H1 (cell line): ENCODE data around the gene NDST3. TPM values are rescaled to one million over a fixed set of nuclear protein-coding genes. Genes with fewer than 3 reads are reported as not detected.

ENCODE experiments used
- CTCF ChIA-PET: fragments of 300-600 bp; sonication (Branson Sonifier 250); formaldehyde crosslinking; loops from one replicate; lab custom pipeline; 2021; ENCODE audit not compliant: partially characterized antibody; lab: Charles Lee
- POLR2A ChIA-PET: fragments of 300-600 bp; sonication (Branson Sonifier 250); formaldehyde crosslinking; loops from one replicate; lab custom pipeline; 2021; ENCODE audit warnings: inconsistent platforms; ENCODE audit not compliant: partially characterized antibody; lab: Charles Lee
- DNase-seq, 2 experiments: peaks; one replicate each; pipeline versions ENCODE4 v3.0.0 to v3.0.0-alpha.2; 2010 to 2022; ENCODE audit warnings: low spot score in 2 of 2, low read depth in 1 of 2, mixed read lengths in 1 of 2
- FAIRE-seq: peaks from 2 replicates; lab custom pipeline; 2011; peaks lifted over from hg19 to GRCh38; lab: Jason Lieb, UNC
- H2AFZ ChIP-seq: 2 replicates; pipeline ENCODE4 v1.8.1; 2012; ENCODE audit warnings: low read length, inconsistent platforms
- H2AK5ac ChIP-seq: 2 replicates; pipeline ENCODE4 v1.6.1; 2013; ENCODE audit warnings: low read depth, low read length
- H2BK120ac ChIP-seq: replicated peaks from 2 replicates; pipeline ENCODE3; 2013; ENCODE audit warnings: low read depth, low read length, inconsistent platforms
- H2BK12ac ChIP-seq: 2 replicates; pipeline ENCODE4 v1.6.1; 2013; ENCODE audit warnings: low read depth, low read length
- H2BK15ac ChIP-seq: 2 replicates; pipeline ENCODE4 v1.6.1; 2013; ENCODE audit warnings: low read length
- H2BK20ac ChIP-seq: 2 replicates; pipeline ENCODE4 v1.6.1; 2013; ENCODE audit warnings: low read length
- H2BK5ac ChIP-seq: 2 replicates; pipeline ENCODE4 v1.6.1; 2013; ENCODE audit warnings: low read depth, low read length
- H3K14ac ChIP-seq: 2 replicates; pipeline ENCODE4 v1.6.1; 2013; ENCODE audit warnings: inconsistent platforms; ENCODE audit not compliant: insufficient read length
- H3K18ac ChIP-seq: 2 replicates; pipeline ENCODE4 v1.6.1; 2013; ENCODE audit warnings: low read length; ENCODE audit errors: extremely low read depth
- H3K23ac ChIP-seq: 2 replicates; pipeline ENCODE4 v1.6.1; 2013; ENCODE audit warnings: inconsistent platforms; ENCODE audit not compliant: insufficient read length
- H3K23me2 ChIP-seq: 2 replicates; pipeline ENCODE4 v1.6.1; 2013; ENCODE audit warnings: low read depth, low read length
- H3K27ac ChIP-seq: 2 replicates; pipeline ENCODE4 v1.6.1; 2011; ENCODE audit warnings: low read depth, low read length, inconsistent platforms
- H3K27me3 ChIP-seq, 4 experiments: replicated peaks in 1 of 4; 1 replicate in 1 of 4; 2 replicates in 3 of 4; pipeline versions ENCODE4 v1.6.1 to v1.8.1; 2011 to 2013; ENCODE audit warnings: low read length in 3 of 4, mild to moderate bottlenecking in 3 of 4, inconsistent platforms in 2 of 4, mixed read lengths in 2 of 4, moderate library complexity in 1 of 4; ENCODE audit not compliant: control insufficient read depth in 3 of 4, insufficient read depth in 3 of 4; ENCODE audit errors: extremely low read depth in 1 of 4
- H3K36me3 ChIP-seq, 4 experiments: 2 replicates each; pipeline versions ENCODE4 v1.6.1 to v1.8.1; 2011 to 2013; ENCODE audit warnings: mild to moderate bottlenecking in 4 of 4, low read length in 3 of 4, moderate library complexity in 2 of 4, control low read depth in 1 of 4, inconsistent platforms in 1 of 4; ENCODE audit not compliant: insufficient read depth in 4 of 4, control insufficient read depth in 2 of 4
- H3K4ac ChIP-seq: replicated peaks from 2 replicates; pipeline ENCODE3; 2013; ENCODE audit warnings: low read length, low read depth, mixed read lengths, inconsistent platforms; ENCODE audit not compliant: insufficient read length
- H3K4me1 ChIP-seq, 4 experiments: replicated peaks in 1 of 4; 1 replicate in 1 of 4; 2 replicates in 3 of 4; pipeline versions ENCODE4 v1.6.1 to v1.8.1; 2011 to 2013; ENCODE audit warnings: low read length in 3 of 4, inconsistent platforms in 2 of 4, mixed read lengths in 1 of 4; ENCODE audit not compliant: insufficient read depth in 4 of 4, control insufficient read depth in 3 of 4
- H3K4me2 ChIP-seq, 2 experiments: 2 replicates each; pipeline versions ENCODE4 v1.6.1 to v1.8.1; 2011 to 2013; ENCODE audit warnings: low read depth in 2 of 2, low read length in 2 of 2, control low read depth in 1 of 2, inconsistent platforms in 1 of 2, mild to moderate bottlenecking in 1 of 2; ENCODE audit not compliant: insufficient read depth in 1 of 2
- H3K4me3 ChIP-seq, 4 experiments: fragments of 200-600, 300-600 bp in 1 of 4; sonication (generic), shearing (Covaris generic), sonication (Bioruptor Twin) in 1 of 4; 2 replicates each; pipeline versions ENCODE4 v1.5.1 to v1.8.1; 2011 to 2016; ENCODE audit warnings: low read length in 4 of 4, low read depth in 3 of 4, control low read depth in 2 of 4, inconsistent platforms in 2 of 4, mild to moderate bottlenecking in 2 of 4, mixed read lengths in 1 of 4, moderate library complexity in 1 of 4; ENCODE audit not compliant: insufficient read depth in 2 of 4; ENCODE audit errors: extremely low read depth in 1 of 4
- H3K56ac ChIP-seq: replicated peaks from 2 replicates; pipeline ENCODE3; 2013; ENCODE audit warnings: low read depth, mild to moderate bottlenecking, mixed read lengths, low read length, inconsistent platforms; ENCODE audit not compliant: insufficient read length
- H3K79me1 ChIP-seq: 2 replicates; pipeline ENCODE4 v1.6.1; 2013; ENCODE audit warnings: low read depth, low read length, control low read depth
- H3K79me2 ChIP-seq, 2 experiments: 2 replicates each; pipeline versions ENCODE4 v1.6.1 to v1.8.1; 2012 to 2013; ENCODE audit warnings: low read length in 2 of 2, mild to moderate bottlenecking in 2 of 2, inconsistent platforms in 1 of 2; ENCODE audit not compliant: insufficient read depth in 2 of 2, control insufficient read depth in 1 of 2
- H3K9ac ChIP-seq, 4 experiments: replicated peaks in 1 of 4; 1 replicate in 1 of 4; 2 replicates in 3 of 4; pipeline versions ENCODE4 v1.6.1 to v1.8.1; 2011 to 2013; ENCODE audit warnings: low read depth in 3 of 4, low read length in 3 of 4, control low read depth in 2 of 4, mild to moderate bottlenecking in 2 of 4, moderate library complexity in 2 of 4, inconsistent platforms in 1 of 4; ENCODE audit errors: extremely low read depth in 1 of 4
- H3K9me3 ChIP-seq, 2 experiments: 2 replicates each; pipeline versions ENCODE4 v1.6.1 to v1.8.1; 2012 to 2013; ENCODE audit warnings: mild to moderate bottlenecking in 2 of 2, moderate library complexity in 2 of 2, control low read depth in 1 of 2, inconsistent platforms in 1 of 2, low read depth in 1 of 2, low read length in 1 of 2, mixed read lengths in 1 of 2; ENCODE audit not compliant: insufficient read depth in 2 of 2
- H4K20me1 ChIP-seq, 2 experiments: replicated peaks in 1 of 2; 2 replicates each; pipeline versions ENCODE3 to v1.8.1; 2011 to 2013; ENCODE audit warnings: inconsistent platforms in 2 of 2, low read length in 2 of 2, mild to moderate bottlenecking in 1 of 2; ENCODE audit not compliant: insufficient read depth in 2 of 2, control insufficient read depth in 1 of 2
- H4K5ac ChIP-seq: 2 replicates; pipeline ENCODE4 v1.6.1; 2013; ENCODE audit warnings: low read length, low read depth, mixed read lengths, inconsistent platforms; ENCODE audit not compliant: insufficient read length
- H4K8ac ChIP-seq: 2 replicates; pipeline ENCODE4 v1.8.0; 2013; ENCODE audit warnings: mild to moderate bottlenecking, moderate library complexity, low read length, inconsistent platforms; ENCODE audit not compliant: insufficient read depth; ENCODE audit errors: extremely low read depth
- H4K91ac ChIP-seq: replicated peaks from 2 replicates; pipeline ENCODE3; 2013; ENCODE audit warnings: low read length, mixed read lengths, inconsistent platforms; ENCODE audit not compliant: insufficient read length
- CBX5 ChIP-seq: fragments of 300-800, 300-1000 bp; sonication (generic); IDR thresholded peaks from 2 replicates; pipeline ENCODE4 v1.7.1; 2016; ENCODE audit warnings: antibody characterized with exemption, low read length, low read depth
- CBX8 ChIP-seq: fragments of 300-800, 300-1000 bp; sonication (generic); IDR thresholded peaks from 2 replicates; pipeline ENCODE4 v1.7.1; 2016; ENCODE audit warnings: low read depth, low read length, borderline replicate concordance
- EGR1 ChIP-seq: IDR thresholded peaks from 2 replicates; pipeline ENCODE4 v1.6.1; 2011; ENCODE audit warnings: low read depth, low read length, borderline replicate concordance
- EP300 ChIP-seq, 2 experiments: IDR thresholded peaks; 1 replicate in 1 of 2; 2 replicates in 1 of 2; pipeline ENCODE4 v1.6.1; 2011 to 2012; ENCODE audit warnings: low read depth in 2 of 2, low read length in 2 of 2, mild to moderate bottlenecking in 2 of 2, borderline replicate concordance in 1 of 2, inconsistent platforms in 1 of 2, moderate library complexity in 1 of 2
- JUND ChIP-seq: IDR thresholded peaks from 2 replicates; pipeline ENCODE4 v1.6.1; 2011; ENCODE audit warnings: mild to moderate bottlenecking, improper control_type of control experiment, low read length
- KDM1A ChIP-seq: fragments of 200-600, 300-600 bp; sonication (generic); IDR thresholded peaks from 2 replicates; pipeline ENCODE4 v1.7.1; 2016; ENCODE audit warnings: mild to moderate bottlenecking, low read length, borderline replicate concordance
- RNF2 ChIP-seq: fragments of 200-900, 300-1000 bp; sonication (generic); IDR thresholded peaks from 2 replicates; pipeline ENCODE4 v1.7.1; 2016; ENCODE audit warnings: borderline replicate concordance, low read depth, mild to moderate bottlenecking, antibody characterized with exemption, low read length; ENCODE audit not compliant: poor library complexity, severe bottlenecking; ENCODE audit errors: missing control alignments
- RXRA ChIP-seq: IDR thresholded peaks from 2 replicates; pipeline ENCODE4 v1.6.1; 2011; ENCODE audit warnings: low read depth, mild to moderate bottlenecking, low read length, moderate library complexity; ENCODE audit not compliant: insufficient read depth
- TAF7 ChIP-seq: optimal IDR thresholded peaks from 2 replicates; pipeline ENCODE3; 2011; ENCODE audit warnings: low read depth, mild to moderate bottlenecking, inconsistent platforms, low read length, moderate library complexity, borderline replicate concordance
- TBP ChIP-seq: IDR thresholded peaks from 2 replicates; pipeline ENCODE4 v1.6.1; 2011; ENCODE audit warnings: low read depth, low read length, improper control_type of control experiment
- WGBS, 2 experiments: shearing (Covaris generic) in 1 of 2; methylation state at CpG; one replicate each; pipeline versions ENCODE4 v1.1.6 to v1.1.7; 2013 to 2015; ENCODE audit warnings: low lambda C conversion rate in 2 of 2, mixed read lengths in 2 of 2, inconsistent platforms in 1 of 2, low coverage in 1 of 2, missing lambda C conversion rate in 1 of 2; ENCODE audit not compliant: insufficient replicate concordance in 2 of 2, insufficient coverage in 1 of 2, insufficient read length in 1 of 2; ENCODE audit errors: extremely low coverage in 1 of 2, missing lambda C conversion rate in 1 of 2; 5-methylcytosine and 5-hydroxymethylcytosine counted together
- polyA plus RNA-seq, 7 experiments: library from polyadenylated mRNA; depleted of rRNA in 3 of 7; stranded (reverse) in 5 of 7; unstranded in 2 of 7; fragments of >200 nt in 5 of 7; fragments of 200-250 nt in 2 of 7; gene quantifications; 1 replicate in 5 of 7; 2 replicates in 1 of 7; 4 replicates in 1 of 7; pipeline versions ENCODE4 v1.2.1 to v1.2.3, GENCODE V29; 2011 to 2013; ENCODE audit warnings: missing spikeins in 2 of 7, mixed read lengths in 2 of 7
- total RNA-seq: library from RNA; stranded (reverse); fragmentation: NEBNext Ultra II Directional; extraction: Animal tissue kit (Norgen Biotek cat#: 25700); gene quantifications from 2 replicates; pipeline ENCODE4 v1.2.1, GENCODE V29; 2021

NDST3 gene
- total and polyA plus RNA-seq, 2 of the 8 experiments (the other 6 are each of a cell fraction or from before 2014, with no cell fraction given), result 0.35 to 0.60 TPM

- no peak overlapping the region for H3K4me3 ChIP-seq
- 92% methylated on average over 4 of the region's 4 CpGs; no CpG with 5 or more reads in 1 of the 2 experiments for WGBS, 2 experiments
- no peak overlapping the region for H3K4me2 ChIP-seq
- H4K91ac ChIP-seq, result no peak overlapping the region
- no peaks in the 10 kb centered on the region for H3K27me3 ChIP-seq
- no peak overlapping the region for H2BK12ac ChIP-seq
- H2BK15ac ChIP-seq, result no peak overlapping the region
- H2BK5ac ChIP-seq, result no peak overlapping the region
- no peak overlapping the region for H3K18ac ChIP-seq
- no peaks in the 10 kb centered on the region for H3K23me2 ChIP-seq
- H4K8ac ChIP-seq, result no peak overlapping the region
- no peaks in the 10 kb centered on the region for H3K36me3 ChIP-seq
- peaks cover 0 to 5% (median 0%) of the 10 kb centered on the region in 4 experiments; a peak in 2 of 7 replicates for H3K4me1 ChIP-seq
- H2AK5ac ChIP-seq, result no peak overlapping the region
- no peak overlapping the region for H2BK20ac ChIP-seq
- H2BK120ac ChIP-seq, result no peak overlapping the region
- no peak overlapping the region for H3K14ac ChIP-seq
- POLR2A ChIA-PET, result no interaction called here
- DNase-seq, result no peak
- H3K79me1 ChIP-seq, result no peaks in the 10 kb centered on the region
- H3K23ac ChIP-seq, result no peak overlapping the region
- H4K5ac ChIP-seq, result no peak overlapping the region
- H3K56ac ChIP-seq, result no peak overlapping the region
- CTCF ChIA-PET, result no interaction called here
- FAIRE-seq, result no peak
- no peak overlapping the region for H2AFZ ChIP-seq
- H4K20me1 ChIP-seq, result no peaks in the 10 kb centered on the region
- no peaks in the 10 kb centered on the region for H3K79me2 ChIP-seq
- peaks cover 0 to 2% of the 10 kb centered on the region in 2 experiments; a peak in 3 of 4 replicates for H3K9me3 ChIP-seq
- H3K4ac ChIP-seq, result no peak overlapping the region
- H3K27ac ChIP-seq, result no peak overlapping the region
- no peak overlapping the region for H3K9ac ChIP-seq
- TF ChIP-seq CBX8, result no peak
- no peak for TF ChIP-seq RXRA
- no peak for TF ChIP-seq TAF7
- TF ChIP-seq JUND, result no peak
- TF ChIP-seq RNF2, result no peak
- no peak for TF ChIP-seq EP300 (IDR thresholded peaks at IDR 0.05; ENCODE audit: borderline replicate concordance in 1 of 2, low read depth in 2 of 2, low read length in 2 of 2)
- TF ChIP-seq KDM1A, result no peak
- no peak for TF ChIP-seq CBX5
- TF ChIP-seq TBP, result no peak
- no peak for TF ChIP-seq EGR1
Measured at GRCh38 chr4:118171381-118171780, 137.1 kb downstream of the NDST3 start.
